Prostate gland (tissue), 2 donors: Measurements from ENCODE around the gene KSR2. TPM values are rescaled to one million over a fixed set of nuclear protein-coding genes. Genes with fewer than 3 reads are reported as not detected.

Source experiments
- DNase-seq: peaks from one replicate; pipeline ENCODE4 v3.0.0-alpha.2; 2019; ENCODE audit warnings: low spot score
- H3K27ac ChIP-seq, 2 donors: fragments of 200-600 bp; sonication (generic); 2 replicates each; pipeline ENCODE4 v1.5.1; 2017 to 2019
- H3K27me3 ChIP-seq: fragments of 200-600 bp; sonication (generic); replicated peaks from 2 replicates; pipeline ENCODE4 v1.5.1; 2019; ENCODE audit not compliant: insufficient read depth
- H3K36me3 ChIP-seq, 2 donors: fragments of 200-600 bp; sonication (generic); 1 replicate in 1 of 2; 2 replicates in 1 of 2; pipeline versions ENCODE4 v1.5.1 to v1.8.1; 2017 to 2019
- H3K4me1 ChIP-seq: fragments of 200-600 bp; sonication (generic); replicated peaks from 2 replicates; pipeline ENCODE4 v1.5.1; 2019
- H3K4me3 ChIP-seq, 2 donors: fragments of 200-600 bp; sonication (generic); 2 replicates each; pipeline ENCODE4 v1.5.1; 2017 to 2019
- H3K9me3 ChIP-seq: fragments of 200-600 bp; sonication (generic); 2 replicates; pipeline ENCODE4 v1.5.1; 2017
- CTCF ChIP-seq, 4 experiments: fragments of 200-600 bp in 2 of 4; fragments of 450-650 bp in 2 of 4; sonication (generic) in 2 of 4; IDR thresholded peaks; 1 replicate in 3 of 4; 2 replicates in 1 of 4; pipeline ENCODE4 v1.5.1; 2016 to 2019; ENCODE audit warnings: antibody characterized with exemption in 4 of 4, mild to moderate bottlenecking in 2 of 4, moderate library complexity in 2 of 4
- POLR2A ChIP-seq: fragments of 450-650 bp; IDR thresholded peaks from one replicate; pipeline ENCODE4 v1.6.1; 2016; ENCODE audit warnings: antibody characterized with exemption, mild to moderate bottlenecking
- POLR2AphosphoS5 ChIP-seq: sonication (generic); formaldehyde crosslinking; IDR thresholded peaks from one replicate; pipeline ENCODE4 v1.6.1; 2017; ENCODE audit warnings: antibody characterized with exemption
- WGBS: methylation state at CpG from one replicate; pipeline ENCODE4 v1.1.5; 2018; 5-methylcytosine and 5-hydroxymethylcytosine counted together
- intact Hi-C: fragments of 100-400 bp; cut with DNase I; formaldehyde crosslinking; loops from one replicate; pipeline ENCODE4 v1.14.2; 2022
- total RNA-seq, 2 donors: library from RNA; depleted of rRNA; stranded (reverse); fragments of >200 nt; gene quantifications; one replicate each; pipeline ENCODE4 v1.1.0, GENCODE V29; 2016

Gene KSR2
- total RNA-seq, 2 donors from 2014 or later = 1.0 to 1.7 TPM

GRCh38 chr12:117622741-117623140 lies 346.0 kb downstream of the KSR2 start:
- Histone ChIP-seq H3K4me1 (no peaks in the 10 kb centered on the region), H3K27me3 (no peaks in the 10 kb centered on the region), H3K27ac (no peak overlapping the region), H3K9me3 (no peaks in the 10 kb centered on the region), H3K36me3 (no peaks in the 10 kb centered on the region), H3K4me3 (no peak overlapping the region)
- intact Hi-C loops = no loop called here
- TF ChIP-seq POLR2A (no peak), POLR2AphosphoS5 (no peak)
- WGBS = 93% methylated on average over 1 of the region's 1 CpG
- no peak for DNase-seq

GRCh38 chr12:117622087-117622486 lies 346.7 kb downstream of the KSR2 start:
- no peak for DNase-seq
- intact Hi-C loops = no loop called here
- Histone ChIP-seq H3K4me3 (no peak overlapping the region), H3K36me3 (no peaks in the 10 kb centered on the region), H3K27ac (no peak overlapping the region), H3K4me1 (no peaks in the 10 kb centered on the region), H3K9me3 (no peaks in the 10 kb centered on the region), H3K27me3 (no peaks in the 10 kb centered on the region)
- TF ChIP-seq CTCF (IDR thresholded peaks at IDR 0.05) (no peak), POLR2A (no peak), POLR2AphosphoS5 (no peak)

GRCh38 chr12:117607778-117608177 lies 361.0 kb downstream of the KSR2 start:
- H3K4me1 ChIP-seq = no peaks in the 10 kb centered on the region
- TF ChIP-seq POLR2A = no peak
- no peaks in the 10 kb centered on the region for H3K36me3 ChIP-seq
- no peak for DNase-seq
- intact Hi-C loops = no loop called here
- 67% methylated on average over 7 of the region's 7 CpGs for WGBS
- no peaks in the 10 kb centered on the region for H3K9me3 ChIP-seq
- H3K27me3 ChIP-seq = peaks cover 3% of the 10 kb centered on the region
- no peak overlapping the region for H3K4me3 ChIP-seq
- no peak overlapping the region for H3K27ac ChIP-seq

GRCh38 chr12:117606945-117607344 lies 361.8 kb downstream of the KSR2 start:
- H3K36me3 ChIP-seq = no peaks in the 10 kb centered on the region
- H3K9me3 ChIP-seq = no peaks in the 10 kb centered on the region
- peaks cover 2% of the 10 kb centered on the region for H3K27me3 ChIP-seq
- 82% methylated on average over 5 of the region's 5 CpGs for WGBS
- no peak overlapping the region for H3K4me3 ChIP-seq
- H3K4me1 ChIP-seq = no peaks in the 10 kb centered on the region
- intact Hi-C loops = no loop called here
- no peak for TF ChIP-seq CTCF (IDR thresholded peaks at IDR 0.05)
- no peak for TF ChIP-seq POLR2A
- no peak for TF ChIP-seq POLR2AphosphoS5
- DNase-seq = no peak
- H3K27ac ChIP-seq = no peak overlapping the region

GRCh38 chr12:117606024-117606423 lies 362.8 kb downstream of the KSR2 start:
- Histone ChIP-seq H3K36me3 (no peaks in the 10 kb centered on the region), H3K27ac (no peak overlapping the region), H3K4me3 (no peak overlapping the region), H3K4me1 (no peaks in the 10 kb centered on the region), H3K9me3 (no peaks in the 10 kb centered on the region), H3K27me3 (no peaks in the 10 kb centered on the region)
- TF ChIP-seq POLR2AphosphoS5 = no peak
- TF ChIP-seq CTCF (IDR thresholded peaks at IDR 0.05) = no peak
- no peak for TF ChIP-seq POLR2A
- no peak for DNase-seq
- intact Hi-C loops = no loop called here

GRCh38 chr12:117603316-117604113 lies 365.3 kb downstream of the KSR2 start:
- Histone ChIP-seq H3K27me3 (no peaks in the 10 kb centered on the region), H3K4me1 (no peaks in the 10 kb centered on the region), H3K9me3 (no peaks in the 10 kb centered on the region), H3K36me3 (no peaks in the 10 kb centered on the region), H3K4me3 (no peak overlapping the region), H3K27ac (no peak overlapping the region)
- intact Hi-C loops = no loop called here
- no peak for DNase-seq
- 59% methylated on average over 4 of the region's 4 CpGs for WGBS
- TF ChIP-seq CTCF (IDR thresholded peaks at IDR 0.05) (no peak), POLR2AphosphoS5 (no peak)
